Nephron (organoid): Measurements from ENCODE around the gene IQCF6.

Source experiments
- H3K27ac Mint-ChIP-seq, 3 experiments: 2 replicates each; pipeline ENCODE4 v1.8.0; 2020; ENCODE audit warnings: mixed read lengths in 3 of 3, mild to moderate bottlenecking in 2 of 3, moderate library complexity in 1 of 3
- H3K27me3 Mint-ChIP-seq: 2 replicates; pipeline ENCODE4 v1.8.0; 2021; ENCODE audit warnings: low read depth, mild to moderate bottlenecking, moderate library complexity, mixed read lengths
- H3K36me3 Mint-ChIP-seq: 2 replicates; pipeline ENCODE4 v1.8.0; 2020; ENCODE audit warnings: low read depth, mixed read lengths
- H3K4me1 Mint-ChIP-seq: 2 replicates; pipeline ENCODE4 v1.8.0; 2020; ENCODE audit warnings: mixed read lengths
- H3K4me3 Mint-ChIP-seq, 3 experiments: 2 replicates each; pipeline ENCODE4 v1.8.0; 2020; ENCODE audit warnings: mild to moderate bottlenecking in 3 of 3, mixed read lengths in 3 of 3, moderate library complexity in 2 of 3
- H3K9me3 Mint-ChIP-seq: 2 replicates; pipeline ENCODE4 v1.8.0; 2020; ENCODE audit warnings: mixed read lengths
- TF ChIP-seq, protein P1 (sequence below), 3 experiments: fragments of 200-600 bp; sonication (generic); IDR thresholded peaks; one replicate each; pipeline ENCODE4 v1.5.0; 2021; ENCODE audit warnings: antibody characterized with exemption in 3 of 3; ENCODE audit not compliant: unreplicated experiment in 3 of 3

Gene IQCF6

DNA sequence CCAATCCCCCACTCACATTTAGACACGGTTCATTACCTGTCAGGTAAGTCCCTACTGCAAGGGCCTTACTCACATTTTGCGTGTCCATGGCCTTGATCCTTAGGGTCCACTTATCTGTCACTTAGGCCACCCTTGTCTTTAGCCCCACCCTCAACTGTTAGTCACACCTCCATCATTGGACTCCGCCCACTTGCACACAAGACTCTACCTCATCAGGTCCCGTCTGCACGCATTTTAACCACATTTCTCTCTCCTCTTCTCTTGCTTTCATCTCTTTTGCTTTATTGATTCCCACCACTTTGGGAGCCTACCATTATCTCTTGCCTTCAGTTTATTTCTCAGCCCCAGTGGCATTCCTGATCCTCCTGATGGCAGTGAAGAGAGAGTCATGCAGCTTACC, at the start of gene IQCF6:
Gene IQCF6 (minus strand): TSS at position 101 of the 400 bp plus-strand sequence. CDS start 13 bp downstream, at position 88.
- TF ChIP-seq, protein P1, sequence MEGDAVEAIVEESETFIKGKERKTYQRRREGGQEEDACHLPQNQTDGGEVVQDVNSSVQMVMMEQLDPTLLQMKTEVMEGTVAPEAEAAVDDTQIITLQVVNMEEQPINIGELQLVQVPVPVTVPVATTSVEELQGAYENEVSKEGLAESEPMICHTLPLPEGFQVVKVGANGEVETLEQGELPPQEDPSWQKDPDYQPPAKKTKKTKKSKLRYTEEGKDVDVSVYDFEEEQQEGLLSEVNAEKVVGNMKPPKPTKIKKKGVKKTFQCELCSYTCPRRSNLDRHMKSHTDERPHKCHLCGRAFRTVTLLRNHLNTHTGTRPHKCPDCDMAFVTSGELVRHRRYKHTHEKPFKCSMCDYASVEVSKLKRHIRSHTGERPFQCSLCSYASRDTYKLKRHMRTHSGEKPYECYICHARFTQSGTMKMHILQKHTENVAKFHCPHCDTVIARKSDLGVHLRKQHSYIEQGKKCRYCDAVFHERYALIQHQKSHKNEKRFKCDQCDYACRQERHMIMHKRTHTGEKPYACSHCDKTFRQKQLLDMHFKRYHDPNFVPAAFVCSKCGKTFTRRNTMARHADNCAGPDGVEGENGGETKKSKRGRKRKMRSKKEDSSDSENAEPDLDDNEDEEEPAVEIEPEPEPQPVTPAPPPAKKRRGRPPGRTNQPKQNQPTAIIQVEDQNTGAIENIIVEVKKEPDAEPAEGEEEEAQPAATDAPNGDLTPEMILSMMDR (IDR thresholded peaks at IDR 0.05; ENCODE audit: unreplicated experiment in 3 of 3): no peak
- Mint-ChIP-seq H3K4me1 (no peaks in the 10 kb centered on the region), H3K27ac (no peak within 1 kb of the TSS), H3K4me3 (no peak within 1 kb of the TSS), H3K9me3 (no peaks in the 10 kb centered on the region), H3K36me3 (no peaks in the 10 kb centered on the region), H3K27me3 (peaks cover 23% of the 10 kb centered on the region)

DNA sequence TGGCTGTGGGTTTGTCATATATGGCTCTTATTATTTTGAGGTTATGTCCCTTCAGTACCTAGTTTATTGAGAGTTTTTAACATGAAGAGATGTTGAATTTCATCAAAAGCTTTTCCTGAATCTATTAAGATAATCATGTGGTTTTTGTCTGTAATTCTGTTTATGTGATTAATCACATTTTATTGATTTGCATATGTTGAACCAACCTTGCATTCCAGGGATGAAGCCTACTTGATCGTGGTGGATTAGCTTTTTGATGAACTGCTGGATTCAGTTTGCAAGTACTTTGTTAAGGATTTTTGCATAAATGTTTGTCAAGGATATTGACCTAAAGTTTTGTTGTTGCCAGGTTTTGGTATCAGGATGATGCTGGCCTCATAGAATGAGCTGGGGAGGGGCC, 49.3 kb upstream of the IQCF6 start:
- peaks cover 15% of the 10 kb centered on the region for H3K9me3 Mint-ChIP-seq
- H3K27me3 Mint-ChIP-seq: peaks cover 17% of the 10 kb centered on the region
- no peak overlapping the region for H3K4me3 Mint-ChIP-seq
- H3K4me1 Mint-ChIP-seq: no peaks in the 10 kb centered on the region
- H3K36me3 Mint-ChIP-seq: no peaks in the 10 kb centered on the region
- H3K27ac Mint-ChIP-seq: no peak overlapping the region
- TF ChIP-seq, protein P1 (IDR thresholded peaks at IDR 0.05; ENCODE audit: unreplicated experiment in 3 of 3): no peak

GRCh38 chr3:51819709-51820406, 40.8 kb upstream of the IQCF6 start:
- H3K27me3 Mint-ChIP-seq: peaks cover 41% of the 10 kb centered on the region
- no peak overlapping the region for H3K4me3 Mint-ChIP-seq
- TF ChIP-seq, protein P1 (IDR thresholded peaks at IDR 0.05; ENCODE audit: unreplicated experiment in 3 of 3): no peak
- no peaks in the 10 kb centered on the region for H3K4me1 Mint-ChIP-seq
- H3K9me3 Mint-ChIP-seq: no peaks in the 10 kb centered on the region
- H3K36me3 Mint-ChIP-seq: no peaks in the 10 kb centered on the region
- H3K27ac Mint-ChIP-seq: no peak overlapping the region

GRCh38 chr3:51819151-51819550, 40.1 kb upstream of the IQCF6 start:
- H3K4me3 Mint-ChIP-seq: no peak overlapping the region
- H3K4me1 Mint-ChIP-seq: no peaks in the 10 kb centered on the region
- no peaks in the 10 kb centered on the region for H3K36me3 Mint-ChIP-seq
- H3K27ac Mint-ChIP-seq: no peak overlapping the region
- TF ChIP-seq, protein P1 (IDR thresholded peaks at IDR 0.05; ENCODE audit: unreplicated experiment in 3 of 3): no peak
- H3K27me3 Mint-ChIP-seq: peaks cover 45% of the 10 kb centered on the region
- H3K9me3 Mint-ChIP-seq: no peaks in the 10 kb centered on the region

DNA sequence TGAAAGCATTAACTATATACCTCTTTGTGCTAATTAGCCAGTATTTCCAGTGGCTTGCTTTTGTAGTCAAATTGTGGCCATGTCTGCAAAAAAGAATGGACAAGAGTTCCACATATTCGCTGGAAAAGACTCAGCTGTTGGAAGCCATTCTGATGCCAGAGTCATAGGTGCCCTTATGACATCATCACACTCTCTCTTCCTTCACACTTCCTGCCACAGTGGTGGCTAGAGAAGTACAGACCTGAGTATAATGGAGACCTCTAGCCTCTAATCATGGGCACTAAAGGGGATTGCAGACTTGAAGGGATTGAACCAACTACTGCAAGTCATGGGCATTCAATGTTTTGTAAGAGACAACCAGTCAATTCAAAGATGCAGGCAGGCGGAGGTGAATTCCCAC, 38.3 kb upstream of the IQCF6 start:
- H3K36me3 Mint-ChIP-seq: no peaks in the 10 kb centered on the region
- H3K9me3 Mint-ChIP-seq: no peaks in the 10 kb centered on the region
- H3K4me1 Mint-ChIP-seq: no peaks in the 10 kb centered on the region
- H3K4me3 Mint-ChIP-seq: no peak overlapping the region
- H3K27ac Mint-ChIP-seq: no peak overlapping the region
- TF ChIP-seq, protein P1 (IDR thresholded peaks at IDR 0.05; ENCODE audit: unreplicated experiment in 3 of 3): no peak
- peaks cover 47% of the 10 kb centered on the region for H3K27me3 Mint-ChIP-seq

- H3K27ac Mint-ChIP-seq: no peak overlapping the region
- H3K9me3 Mint-ChIP-seq: no peaks in the 10 kb centered on the region
- TF ChIP-seq, protein P1 (IDR thresholded peaks at IDR 0.05; ENCODE audit: unreplicated experiment in 3 of 3): no peak
- H3K36me3 Mint-ChIP-seq: no peaks in the 10 kb centered on the region
- no peak overlapping the region for H3K4me3 Mint-ChIP-seq
- no peaks in the 10 kb centered on the region for H3K4me1 Mint-ChIP-seq
- peaks cover 44% of the 10 kb centered on the region for H3K27me3 Mint-ChIP-seq
Observed at GRCh38 chr3:51816723-51817122, 37.7 kb upstream of the IQCF6 start.
